Fibroblast of villous mesenchyme (primary cell): ENCODE results near the gene ATXN1L. TPM values are rescaled to one million over a fixed set of nuclear protein-coding genes. Genes with fewer than 3 reads are reported as not detected.
A peak's percentile ranks its signal among the peaks of the same experiment; 100 is the strongest.
"Not testable (repeated sequence)": the region's sequence is repeated elsewhere in the genome, so short reads cannot be mapped to it uniquely, and the experiment has no call there.

Experiments
- DNase-seq: peaks from one replicate; pipeline ENCODE4 v3.0.0-alpha.2; 2010; ENCODE audit warnings: low read depth
- H3K4me3 ChIP-seq: 2 replicates; pipeline ENCODE4 v1.5.1; 2011; ENCODE audit warnings: low read depth, mild to moderate bottlenecking, low read length
- total RNA-seq: library from RNA; depleted of rRNA; stranded (reverse); fragments of >200 nt; gene quantifications from 2 replicates; pipeline ENCODE4 v1.2.3, GENCODE V29; 2012
- TF ChIP-seq, protein P1 (sequence below): IDR thresholded peaks from 2 replicates; pipeline ENCODE4 v1.5.1; 2012; ENCODE audit warnings: low read depth, mild to moderate bottlenecking, low read length; ENCODE audit not compliant: insufficient read depth

Gene ATXN1L
- total RNA-seq, 1 donor = 15.1 TPM

DNA sequence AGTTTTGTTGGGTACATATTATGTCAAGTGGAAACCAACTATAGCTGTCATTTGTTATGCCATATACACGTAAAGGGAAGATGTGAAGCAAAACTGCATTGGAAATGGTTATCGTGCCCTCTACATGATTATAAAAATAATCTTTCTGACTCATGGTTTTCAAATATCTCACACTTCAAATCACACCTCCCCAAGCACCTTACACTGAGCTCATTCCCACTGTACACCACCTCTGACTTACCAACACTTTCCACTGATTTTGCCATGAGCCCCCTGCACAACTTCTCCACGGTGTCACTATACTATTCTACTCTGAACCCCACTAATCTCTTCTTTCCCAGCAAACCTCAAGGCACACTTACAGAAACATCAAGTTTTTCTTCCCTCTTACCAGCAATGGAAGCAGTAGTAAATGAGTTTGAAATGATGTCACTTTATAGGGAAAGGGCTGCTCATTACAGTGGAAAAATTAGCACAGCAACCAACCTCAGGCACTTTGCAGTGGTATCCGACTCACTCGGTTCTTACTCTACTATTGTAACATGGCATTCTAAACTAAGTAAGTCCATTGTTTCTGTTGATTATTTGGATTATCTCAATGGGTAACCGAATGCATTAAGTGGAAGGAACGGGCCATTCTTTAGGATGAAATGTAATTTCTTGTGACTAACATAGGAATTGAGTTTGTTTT, 19.5 kb downstream of the ATXN1L start:
- TF ChIP-seq, protein P1, sequence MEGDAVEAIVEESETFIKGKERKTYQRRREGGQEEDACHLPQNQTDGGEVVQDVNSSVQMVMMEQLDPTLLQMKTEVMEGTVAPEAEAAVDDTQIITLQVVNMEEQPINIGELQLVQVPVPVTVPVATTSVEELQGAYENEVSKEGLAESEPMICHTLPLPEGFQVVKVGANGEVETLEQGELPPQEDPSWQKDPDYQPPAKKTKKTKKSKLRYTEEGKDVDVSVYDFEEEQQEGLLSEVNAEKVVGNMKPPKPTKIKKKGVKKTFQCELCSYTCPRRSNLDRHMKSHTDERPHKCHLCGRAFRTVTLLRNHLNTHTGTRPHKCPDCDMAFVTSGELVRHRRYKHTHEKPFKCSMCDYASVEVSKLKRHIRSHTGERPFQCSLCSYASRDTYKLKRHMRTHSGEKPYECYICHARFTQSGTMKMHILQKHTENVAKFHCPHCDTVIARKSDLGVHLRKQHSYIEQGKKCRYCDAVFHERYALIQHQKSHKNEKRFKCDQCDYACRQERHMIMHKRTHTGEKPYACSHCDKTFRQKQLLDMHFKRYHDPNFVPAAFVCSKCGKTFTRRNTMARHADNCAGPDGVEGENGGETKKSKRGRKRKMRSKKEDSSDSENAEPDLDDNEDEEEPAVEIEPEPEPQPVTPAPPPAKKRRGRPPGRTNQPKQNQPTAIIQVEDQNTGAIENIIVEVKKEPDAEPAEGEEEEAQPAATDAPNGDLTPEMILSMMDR = no peak
- H3K4me3 ChIP-seq = no peak overlapping the region
- DNase-seq = no peak

DNA sequence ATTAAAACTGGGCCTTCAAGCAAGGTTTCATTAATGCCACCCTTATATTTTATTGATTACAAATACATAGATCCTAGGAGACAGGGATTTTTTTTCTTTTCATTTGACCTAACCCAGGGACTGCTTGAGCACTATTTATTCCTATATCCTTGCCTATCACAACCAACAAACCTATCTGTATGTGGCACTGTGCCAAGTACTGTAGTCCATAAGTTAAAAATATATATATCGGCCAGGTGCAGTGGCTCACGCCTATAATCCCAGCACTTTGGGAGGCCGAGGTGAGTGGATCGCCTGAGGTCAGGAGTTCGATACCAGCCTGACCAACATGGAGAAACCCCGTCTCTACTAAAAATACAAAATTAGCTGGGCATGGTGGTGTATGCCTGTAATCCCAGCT, 21.4 kb downstream of the ATXN1L start:
- not testable (repeated sequence) for H3K4me3 ChIP-seq, DNase-seq

DNA sequence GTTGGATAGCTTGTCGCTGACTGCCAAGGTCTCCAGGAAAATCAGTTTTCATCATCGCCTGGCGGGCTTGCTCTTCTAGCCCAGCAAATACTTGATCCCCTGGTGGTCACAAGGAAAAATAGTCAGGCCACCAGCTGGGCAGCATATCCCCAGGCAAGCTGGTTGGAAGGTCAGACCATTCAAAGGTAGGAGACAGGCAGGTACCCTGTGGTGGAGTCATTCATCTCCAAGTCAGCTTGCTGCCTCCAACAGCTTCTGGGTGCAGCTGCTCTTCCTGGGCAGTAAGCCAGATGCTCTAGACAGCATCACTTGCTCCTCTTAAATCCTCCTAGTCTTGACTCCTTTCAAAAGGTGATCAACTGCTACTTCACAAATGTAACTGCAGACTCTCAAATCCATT, 22.2 kb downstream of the ATXN1L start:
- TF ChIP-seq, protein P1 = peak; percentile 11
- DNase-seq = no peak
- H3K4me3 ChIP-seq = no peak overlapping the region

DNA sequence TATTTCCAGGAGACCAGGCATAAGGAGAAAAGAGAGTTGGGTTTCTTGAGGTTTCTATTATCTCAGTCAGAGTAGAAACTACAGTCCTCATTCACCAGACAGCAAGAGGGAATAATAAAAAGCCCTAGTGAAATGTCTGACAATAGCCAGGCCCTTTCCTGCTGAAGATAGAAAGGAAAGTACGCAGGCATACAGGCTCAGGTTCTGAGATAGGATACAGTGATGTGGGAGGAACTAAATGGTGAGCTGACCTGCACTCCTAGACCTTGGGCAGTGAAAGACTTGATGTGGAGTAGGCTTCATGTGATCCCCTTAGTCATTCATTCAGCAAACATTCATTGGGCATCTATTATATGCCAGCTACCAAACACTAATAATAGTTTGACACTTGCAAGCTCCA, 23.3 kb downstream of the ATXN1L start:
- TF ChIP-seq, protein P1 = no peak
- H3K4me3 ChIP-seq = no peak overlapping the region
- no peak for DNase-seq

DNA sequence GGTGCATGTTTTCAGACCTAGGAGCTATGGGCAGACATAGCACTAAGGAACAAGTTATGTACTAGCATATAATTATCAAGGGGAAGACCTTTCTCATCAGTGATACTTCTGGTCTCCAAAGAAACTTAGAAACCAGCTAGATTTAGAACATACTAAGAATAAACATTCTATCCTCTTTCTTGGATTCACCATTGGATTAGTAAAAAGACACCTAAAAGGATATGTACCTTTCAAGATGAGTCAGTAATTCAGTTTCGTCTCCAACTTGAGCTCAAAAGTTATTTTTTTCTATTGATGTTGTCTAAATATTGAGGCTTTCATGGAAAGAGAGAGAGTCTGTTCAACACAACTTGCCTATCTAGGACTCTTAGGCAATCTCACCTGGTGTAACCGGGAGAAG, 25.0 kb downstream of the ATXN1L start:
- no peak overlapping the region for H3K4me3 ChIP-seq
- TF ChIP-seq, protein P1 = no peak
- DNase-seq = no peak

DNA sequence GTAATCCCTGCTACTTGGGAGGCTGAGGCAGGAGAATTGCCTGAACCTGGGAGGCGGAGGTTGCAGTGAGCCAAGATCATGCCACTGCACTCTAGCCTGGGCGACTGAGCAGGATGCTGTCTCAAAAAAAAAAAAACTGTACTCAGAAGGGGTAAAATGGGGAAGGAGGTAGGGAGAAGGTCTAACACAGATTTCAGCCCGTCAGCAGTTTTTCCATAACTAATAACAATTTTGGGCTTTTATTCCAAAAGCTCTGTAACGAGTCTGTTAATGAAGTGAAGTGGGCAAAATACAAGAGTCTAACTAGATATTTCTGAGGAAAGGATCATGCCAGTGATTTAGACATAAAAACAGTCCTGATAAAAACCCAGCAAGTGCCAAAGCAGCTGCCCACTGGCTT, 27.4 kb downstream of the ATXN1L start:
- H3K4me3 ChIP-seq = no peak overlapping the region
- TF ChIP-seq, protein P1 = no peak
- no peak for DNase-seq

DNA sequence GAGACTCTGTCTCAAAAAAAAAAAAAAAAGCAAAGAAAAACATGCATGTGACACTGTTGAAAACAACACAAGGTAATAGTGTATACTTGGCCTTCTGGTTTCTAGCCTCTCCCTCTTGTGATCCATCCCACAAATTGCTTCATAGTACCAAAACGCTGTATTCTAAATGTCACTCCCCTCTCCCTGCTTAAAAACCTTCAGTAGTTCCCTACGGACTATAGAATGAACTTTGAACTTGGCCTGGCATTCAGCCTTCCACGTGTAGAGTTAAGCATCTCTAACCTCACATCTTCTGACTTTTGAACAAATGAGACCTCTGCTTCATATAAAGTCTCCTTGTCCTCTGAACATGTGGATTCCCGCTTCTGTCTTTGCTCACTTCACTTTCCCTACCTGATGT, 33.1 kb downstream of the ATXN1L start:
- TF ChIP-seq, protein P1 = no peak
- no peak overlapping the region for H3K4me3 ChIP-seq
- DNase-seq = no peak
